ENCODE data around the gene MLPH. TPM values are rescaled to one million over a fixed set of nuclear protein-coding genes. Genes with fewer than 3 reads are reported as not detected.
"Not testable (repeated sequence)": the region's sequence is repeated elsewhere in the genome, so short reads cannot be mapped to it uniquely, and the experiment has no call there.

Gene MLPH
- total RNA-seq, 1 donor from 2014 or later, result not detected

DNA sequence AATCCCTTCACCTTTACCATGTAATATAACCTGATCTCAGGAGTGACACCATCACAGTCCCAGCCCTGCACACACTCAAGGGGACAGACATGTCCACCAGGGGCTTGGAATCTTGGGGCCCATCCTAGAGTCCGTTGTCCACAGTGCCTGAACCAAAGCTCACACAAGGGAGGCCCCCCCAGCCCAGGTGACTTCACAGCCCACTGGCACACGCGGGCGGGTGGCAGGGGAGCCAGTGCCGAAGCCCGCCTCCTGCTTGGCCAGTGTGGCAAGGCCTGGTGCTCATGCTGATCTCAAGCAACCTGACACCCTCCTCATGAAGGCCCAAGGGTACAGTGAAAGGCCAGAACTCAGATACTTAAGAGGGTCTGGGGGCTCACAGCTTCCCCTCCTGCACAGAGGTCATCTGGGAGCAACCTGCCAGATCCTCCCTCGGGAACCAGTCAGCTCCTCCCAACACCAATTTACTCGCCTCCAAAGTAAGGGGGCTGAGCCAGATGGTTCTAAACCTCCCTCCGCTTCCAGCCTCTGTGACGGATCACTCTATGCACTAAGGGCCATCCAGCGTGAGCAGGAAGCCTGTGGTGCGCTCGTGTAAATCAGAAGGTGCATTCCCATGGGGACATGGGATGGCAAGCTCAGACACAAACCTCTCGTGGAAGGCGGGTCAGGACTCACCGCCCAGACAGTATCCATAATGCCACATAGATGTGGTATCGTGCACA, 106.7 kb downstream of the MLPH start:
- peaks cover 10% of the 10 kb centered on the region for H3K27me3 Mint-ChIP-seq (ENCODE audit: insufficient read depth, low read depth)
- no peak overlapping the region for H3K27ac ChIP-seq

GRCh38 chr2:237594514-237594871, 107.4 kb downstream of the MLPH start:
- Histone ChIP-seq H3F3A (ENCODE audit: low read depth) (peaks cover 21% of the 10 kb centered on the region), H3K9ac (no peak overlapping the region), H3K79me2 (ENCODE audit: low read depth) (no peaks in the 10 kb centered on the region), H2AFZ (replicated peaks) (no peak overlapping the region), H4K20me1 (ENCODE audit: low read depth) (peaks cover 18% of the 10 kb centered on the region), H3K27me3 (peaks cover 18% of the 10 kb centered on the region), H3K4me3 (no peak overlapping the region), H3K36me3 (no peaks in the 10 kb centered on the region), H3K4me1 (peaks cover 22% of the 10 kb centered on the region), H3K9me3 (ENCODE audit: low read depth) (no peaks in the 10 kb centered on the region), H3K27ac (no peak overlapping the region), H3K4me2 (peak overlapping the region; percentile 65)
- TF ChIP-seq EZH2phosphoT487 (IDR thresholded peaks at IDR 0.05) (no peak), EZH2 (IDR thresholded peaks at IDR 0.05) (no peak), CTCF (IDR thresholded peaks at IDR 0.05) (no peak)
- Mint-ChIP-seq H3K9me3 (no peaks in the 10 kb centered on the region), H3K36me3 (no peaks in the 10 kb centered on the region), H3K27me3 (ENCODE audit: insufficient read depth, low read depth) (peaks cover 10% of the 10 kb centered on the region), H3K27ac (no peak overlapping the region), H3K4me3 (no peak overlapping the region), H3K4me1 (peaks cover 36% of the 10 kb centered on the region)
- DNase-seq (ENCODE audit: low spot score), result no peak

More for the DNA sequence above, 106.7 kb downstream of the MLPH start:
- Histone ChIP-seq H3K36me3 (no peaks in the 10 kb centered on the region), H3K4me3 (no peak overlapping the region), H3K9ac (no peak overlapping the region), H2AFZ (replicated peaks) (no peak overlapping the region), H3K4me1 (peaks cover 22% of the 10 kb centered on the region), H3K9me3 (ENCODE audit: low read depth) (no peaks in the 10 kb centered on the region), H3F3A (ENCODE audit: low read depth) (peaks cover 21% of the 10 kb centered on the region), H3K27me3 (peaks cover 22% of the 10 kb centered on the region), H4K20me1 (ENCODE audit: low read depth) (peaks cover 18% of the 10 kb centered on the region), H3K4me2 (peak overlapping the region; percentile 65), H3K79me2 (ENCODE audit: low read depth) (no peaks in the 10 kb centered on the region)
- Mint-ChIP-seq H3K4me1 (peaks cover 32% of the 10 kb centered on the region), H3K4me3 (peak overlapping the region; percentile 50), H3K36me3 (no peaks in the 10 kb centered on the region), H3K27ac (peak overlapping the region; percentile 81), H3K9me3 (no peaks in the 10 kb centered on the region)
- TF ChIP-seq EZH2phosphoT487 (IDR thresholded peaks at IDR 0.05) (no peak), EZH2 (IDR thresholded peaks at IDR 0.05) (no peak), CTCF (IDR thresholded peaks at IDR 0.05) (no peak)
- no peak for DNase-seq (ENCODE audit: low spot score)

GRCh38 chr2:237595829-237596519, 108.9 kb downstream of the MLPH start:
- H3F3A ChIP-seq (ENCODE audit: low read depth), result peaks cover 21% of the 10 kb centered on the region
- not testable (repeated sequence) for H3K27ac ChIP-seq; H2AFZ ChIP-seq (replicated peaks); H3K9me3 ChIP-seq (ENCODE audit: low read depth); H3K27ac Mint-ChIP-seq; H3K4me3 Mint-ChIP-seq; H3K27me3 ChIP-seq; H3K79me2 ChIP-seq (ENCODE audit: low read depth); H3K9me3 Mint-ChIP-seq; H3K36me3 Mint-ChIP-seq; H3K9ac ChIP-seq; H3K4me2 ChIP-seq; H3K36me3 ChIP-seq; DNase-seq (ENCODE audit: low spot score); H3K4me3 ChIP-seq; H3K27me3 Mint-ChIP-seq (ENCODE audit: insufficient read depth, low read depth)
- peaks cover 18% of the 10 kb centered on the region for H4K20me1 ChIP-seq (ENCODE audit: low read depth)
- peaks cover 41% of the 10 kb centered on the region for H3K4me1 Mint-ChIP-seq
- H3K4me1 ChIP-seq, result peaks cover 26% of the 10 kb centered on the region

Data from neural progenitor cell (in vitro differentiated cells).